ENCODE data around the gene ANGPTL2. TPM values are rescaled to one million over a fixed set of nuclear protein-coding genes. Genes with fewer than 3 reads are reported as not detected.

ANGPTL2 gene
- total RNA-seq, 1 experiment from 2014 or later = 5.1 TPM

DNA sequence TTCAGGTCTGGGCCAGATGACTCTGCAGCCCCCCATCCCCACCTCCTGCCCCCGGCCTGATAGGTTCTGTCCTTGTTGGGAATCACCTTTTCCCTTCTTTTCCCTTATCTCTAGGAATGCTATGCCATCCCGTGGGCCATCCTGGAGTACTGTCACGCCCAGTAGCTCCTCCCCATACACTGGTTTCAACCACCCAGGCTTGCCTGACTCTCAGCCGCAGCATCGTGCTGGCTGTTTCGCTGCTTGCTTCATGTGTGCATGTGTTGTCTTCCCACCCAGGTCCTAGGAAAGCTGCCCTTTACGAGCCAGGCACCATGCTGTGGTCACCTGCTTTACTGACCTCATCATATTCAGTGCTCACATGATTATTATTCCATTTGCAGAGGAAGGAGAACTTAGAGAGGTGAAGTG is 71.8 kb downstream of the ANGPTL2 start:
- Histone ChIP-seq H3K18ac (ENCODE audit: insufficient read length, low read depth, low read length) (no peak overlapping the region), H4K20me1 (ENCODE audit: control insufficient read depth, insufficient read depth, insufficient read length) (no peaks in the 10 kb centered on the region), H4K8ac (replicated peaks; ENCODE audit: insufficient read length, low read depth, low read length) (no peak overlapping the region), H3K23ac (ENCODE audit: insufficient read length, low read depth, low read length) (no peak overlapping the region), H2BK120ac (ENCODE audit: low read depth, low read length, poor library complexity, severe bottlenecking) (no peak overlapping the region), H3K27me3 (ENCODE audit: insufficient read depth, low read length) (no peaks in the 10 kb centered on the region), H2BK5ac (ENCODE audit: insufficient read length, low read length) (no peak overlapping the region), H2BK20ac (ENCODE audit: low read depth, low read length, poor library complexity, severe bottlenecking) (no peak overlapping the region), H3K14ac (ENCODE audit: insufficient read depth, low read length) (no peak overlapping the region), H2BK15ac (ENCODE audit: low read depth, low read length) (no peak overlapping the region), H2BK12ac (ENCODE audit: insufficient read length, low read depth, low read length) (no peak overlapping the region), H3K56ac (ENCODE audit: insufficient read length, low read depth, low read length) (no peak overlapping the region), H3K79me2 (ENCODE audit: insufficient read depth, low read length) (peaks cover 2% of the 10 kb centered on the region; the same call in 1 of the 2 replicates), H3K23me2 (ENCODE audit: insufficient read length, low read depth, low read length, poor library complexity, severe bottlenecking) (no peaks in the 10 kb centered on the region), H3K4me1 (ENCODE audit: insufficient read depth, low read length) (no peaks in the 10 kb centered on the region), H2AK5ac (ENCODE audit: insufficient read length, low read length) (no peak overlapping the region), H3K79me1 (ENCODE audit: insufficient read depth, low read depth, low read length, poor library complexity, severe bottlenecking) (no peaks in the 10 kb centered on the region), H4K91ac (ENCODE audit: insufficient read length, low read depth, low read length) (no peak overlapping the region), H3K4ac (ENCODE audit: low read depth, low read length) (no peak overlapping the region), H3K4me2 (ENCODE audit: insufficient read depth, insufficient read length, low read length) (no peak overlapping the region), H3T11ph (ENCODE audit: low read length) (no peak overlapping the region), H3K9ac (ENCODE audit: extremely low read depth, insufficient read length, low read length) (no peak overlapping the region), H3K9me3 (ENCODE audit: control insufficient read depth, low read depth, low read length) (no peaks in the 10 kb centered on the region), H4K5ac (ENCODE audit: insufficient read length, low read depth, low read length) (no peak overlapping the region), H3K27ac (ENCODE audit: insufficient read length, low read depth, low read length) (no peak overlapping the region), H2AFZ (ENCODE audit: low read length) (no peak overlapping the region)
- Mint-ChIP-seq H3K9me3 (no peaks in the 10 kb centered on the region), H3K36me3 (ENCODE audit: insufficient read depth in 1 of 3, low read depth in 3 of 3) (0 out of 7 replicates have a peak, but pooled peaks cover 0 to 5% (median 0%) of the 10 kb centered on the region in 3 experiments), H3K4me3 (no peak overlapping the region), H3K4me1 (no peaks in the 10 kb centered on the region; a peak in 1 of 4 replicates), H3K27ac (peak overlapping the region in 1 of 3 experiments; percentile 3; a peak in 2 of 7 replicates), H3K27me3 (ENCODE audit: low read depth) (no peaks in the 10 kb centered on the region; the same call in 1 of the 2 replicates)
- TF ChIP-seq, protein P1, sequence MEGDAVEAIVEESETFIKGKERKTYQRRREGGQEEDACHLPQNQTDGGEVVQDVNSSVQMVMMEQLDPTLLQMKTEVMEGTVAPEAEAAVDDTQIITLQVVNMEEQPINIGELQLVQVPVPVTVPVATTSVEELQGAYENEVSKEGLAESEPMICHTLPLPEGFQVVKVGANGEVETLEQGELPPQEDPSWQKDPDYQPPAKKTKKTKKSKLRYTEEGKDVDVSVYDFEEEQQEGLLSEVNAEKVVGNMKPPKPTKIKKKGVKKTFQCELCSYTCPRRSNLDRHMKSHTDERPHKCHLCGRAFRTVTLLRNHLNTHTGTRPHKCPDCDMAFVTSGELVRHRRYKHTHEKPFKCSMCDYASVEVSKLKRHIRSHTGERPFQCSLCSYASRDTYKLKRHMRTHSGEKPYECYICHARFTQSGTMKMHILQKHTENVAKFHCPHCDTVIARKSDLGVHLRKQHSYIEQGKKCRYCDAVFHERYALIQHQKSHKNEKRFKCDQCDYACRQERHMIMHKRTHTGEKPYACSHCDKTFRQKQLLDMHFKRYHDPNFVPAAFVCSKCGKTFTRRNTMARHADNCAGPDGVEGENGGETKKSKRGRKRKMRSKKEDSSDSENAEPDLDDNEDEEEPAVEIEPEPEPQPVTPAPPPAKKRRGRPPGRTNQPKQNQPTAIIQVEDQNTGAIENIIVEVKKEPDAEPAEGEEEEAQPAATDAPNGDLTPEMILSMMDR (conservative IDR thresholded peaks at IDR 0.05) = no peak
- WGBS (ENCODE audit: extremely low coverage, insufficient read length, low lambda C conversion rate) = no CpG with 5 or more reads among the region's 7 CpGs
- DNase-seq = no peak
